Hippocampal formation (tissue), 2 donors: ENCODE results near the gene DKKL1.

ENCODE experiments used
- DNase-seq, 2 donors: peaks; one replicate each; lab custom pipeline; 2025; lab: John Stamatoyannopoulos, UW

Gene DKKL1

DNA sequence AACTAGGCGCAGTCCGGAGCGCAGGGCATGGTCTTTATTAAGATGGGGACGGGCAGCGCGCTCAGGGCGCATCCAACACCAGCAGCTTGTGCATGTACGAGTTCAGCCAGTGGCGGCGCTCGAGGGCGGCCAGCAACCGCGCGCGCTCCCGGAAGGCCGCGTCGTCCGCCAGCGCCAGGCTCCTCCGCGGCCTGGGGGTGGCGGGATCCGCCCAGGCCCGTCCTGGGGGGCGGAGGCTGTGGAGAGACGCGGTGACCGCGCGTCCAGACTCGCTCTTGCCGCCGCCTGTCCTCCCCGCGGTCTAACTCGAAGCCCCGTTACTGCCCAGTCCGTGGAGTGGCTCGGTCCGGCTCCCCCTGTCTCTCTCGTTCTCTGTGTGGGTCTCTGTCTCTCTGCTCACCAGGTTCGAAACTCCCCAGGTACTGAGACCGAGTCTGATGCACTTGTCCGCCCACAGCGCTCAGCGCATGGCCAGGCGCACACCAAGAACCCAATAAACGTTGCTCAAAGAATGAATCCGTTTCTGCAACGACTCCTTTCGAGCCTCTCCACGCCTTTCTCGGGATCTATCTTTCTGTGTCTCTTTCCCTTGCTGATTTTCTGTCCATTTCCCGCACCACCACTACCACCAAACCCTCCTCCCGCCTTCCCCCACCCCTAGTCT lies 58.9 kb downstream of the DKKL1 start:
- no peak for DNase-seq

DNA sequence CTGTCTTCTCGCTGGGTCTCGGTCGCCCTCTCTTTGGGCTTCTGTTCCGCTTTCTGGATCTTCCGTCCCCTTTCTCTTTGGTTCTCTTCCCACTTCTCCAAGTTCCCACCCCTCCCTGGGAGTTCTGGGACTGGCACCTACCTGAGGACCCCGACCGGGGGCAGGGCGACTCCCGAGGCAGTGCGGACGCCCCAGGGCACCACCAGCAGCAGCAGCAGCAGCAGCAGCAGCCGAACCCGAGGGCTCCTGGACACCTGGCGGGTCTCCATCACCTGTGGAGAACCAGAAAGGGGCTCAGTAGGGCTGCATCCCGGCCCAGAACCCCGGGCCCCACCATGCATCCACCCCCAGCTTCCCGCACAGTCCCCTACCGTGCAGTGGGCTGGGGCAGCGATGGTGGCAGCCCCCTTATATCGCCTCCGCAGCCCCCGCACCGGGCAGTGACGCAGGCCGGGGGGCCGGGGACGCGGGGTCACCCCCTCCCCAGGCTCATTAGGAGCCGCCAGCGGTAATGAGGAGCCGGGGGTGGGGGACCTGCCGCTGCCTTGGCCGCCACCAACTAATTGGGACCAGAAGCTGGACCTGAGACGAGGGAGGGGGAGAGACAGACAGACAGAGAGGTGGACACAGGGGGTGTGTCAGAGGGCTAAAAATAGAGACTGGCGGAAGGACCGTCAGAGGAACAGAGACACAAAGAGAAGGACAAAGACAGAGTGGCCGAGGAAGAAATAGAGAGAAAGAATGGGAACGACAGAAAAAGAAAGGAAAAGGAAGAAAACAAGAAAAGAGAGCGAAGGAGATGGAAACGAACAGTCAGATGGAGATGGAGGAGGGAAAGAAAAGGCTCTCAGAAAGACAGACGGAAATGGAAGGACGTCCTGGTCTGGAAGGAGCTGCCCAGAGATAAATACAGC lies 59.7 kb downstream of the DKKL1 start, which contains the start of gene PTH2:
TSS of gene PTH2 (minus strand) at position 371 of the 914 bp plus-strand sequence. CDS start at position 269, 102 bp downstream.
- no peak for DNase-seq

DNA sequence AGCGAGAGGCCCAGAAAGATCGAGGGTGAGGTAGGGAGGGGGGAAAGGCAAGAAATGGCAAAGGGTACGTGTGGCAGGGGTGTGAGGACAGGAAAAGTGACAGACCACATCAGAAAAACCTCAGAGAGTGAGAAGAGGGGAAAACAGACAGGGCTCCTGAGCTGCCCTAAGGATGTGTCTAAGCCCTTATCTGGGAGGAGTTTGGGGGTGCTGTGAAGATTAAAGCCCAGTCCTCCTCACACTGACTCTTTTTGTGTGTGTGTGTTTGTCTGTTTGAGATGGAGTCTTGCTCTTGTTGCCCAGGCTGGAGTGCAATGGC lies 60.3 kb downstream of the DKKL1 start:
- no peak for DNase-seq
